BE2C (cell line): Measurements from ENCODE around the gene AFG1L.
"Not testable (repeated sequence)": the region's sequence is repeated elsewhere in the genome, so short reads cannot be mapped to it uniquely, and the experiment has no call there.

ENCODE experiments used
- DNase-seq: peaks from one replicate; pipeline ENCODE4 v3.0.0-alpha.2; 2020
- H3K27me3 ChIP-seq: fragments of 250-450 bp; sonication (Bioruptor Pico); 2 replicates; pipeline ENCODE4 v1.5.1; 2020; ENCODE audit warnings: mild to moderate bottlenecking
- H3K36me3 ChIP-seq: fragments of 250-450 bp; sonication (Bioruptor Pico); 2 replicates; pipeline ENCODE4 v1.5.1; 2020; ENCODE audit warnings: mild to moderate bottlenecking
- H3K4me1 ChIP-seq: fragments of 250-450 bp; sonication (Bioruptor Pico); 2 replicates; pipeline ENCODE4 v1.5.1; 2020
- H3K4me3 ChIP-seq: 2 replicates; pipeline ENCODE4 v1.5.1; 2011; ENCODE audit warnings: low read depth, low read length
- H3K9me3 ChIP-seq: fragments of 250-450 bp; sonication (Bioruptor Pico); 2 replicates; pipeline ENCODE4 v1.5.1; 2020
- CTCF ChIP-seq: IDR thresholded peaks from 2 replicates; pipeline ENCODE4 v1.5.1; 2012; ENCODE audit warnings: mild to moderate bottlenecking, low read depth, low read length

The AFG1L gene

GRCh38 chr6:108446629-108447150 is 151.8 kb downstream of the AFG1L start:
- Histone ChIP-seq H3K4me3 (no peak overlapping the region), H3K4me1 (no peaks in the 10 kb centered on the region), H3K36me3 (no peaks in the 10 kb centered on the region), H3K27me3 (no peaks in the 10 kb centered on the region), H3K9me3 (no peaks in the 10 kb centered on the region)
- TF ChIP-seq CTCF = no peak
- DNase-seq = no peak

DNA sequence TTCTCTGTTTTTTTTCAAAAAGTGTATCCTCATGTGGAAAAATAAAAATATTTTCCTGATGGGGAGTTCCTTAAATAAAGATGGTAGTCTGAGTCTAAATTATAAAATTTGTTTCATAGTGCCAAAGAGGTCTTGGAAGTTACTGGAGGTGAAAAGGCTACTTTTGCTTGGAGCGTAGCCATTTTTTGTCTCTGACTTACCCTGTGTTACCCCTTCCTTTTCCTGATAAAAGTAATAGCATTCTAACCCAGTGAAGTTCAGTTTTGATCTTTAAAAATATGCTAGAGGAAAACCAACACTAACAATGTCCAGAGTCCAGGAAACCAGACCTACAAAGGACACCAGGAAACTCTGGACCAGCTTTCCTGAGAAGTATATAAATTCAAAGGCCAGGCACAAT is 153.6 kb downstream of the AFG1L start:
- Histone ChIP-seq H3K36me3 (no peaks in the 10 kb centered on the region), H3K4me1 (no peaks in the 10 kb centered on the region), H3K4me3 (no peak overlapping the region), H3K27me3 (no peaks in the 10 kb centered on the region), H3K9me3 (no peaks in the 10 kb centered on the region)
- no peak for DNase-seq
- no peak for TF ChIP-seq CTCF

GRCh38 chr6:108449717-108450116 is 154.9 kb downstream of the AFG1L start:
- not testable (repeated sequence) for H3K4me3 ChIP-seq, H3K4me1 ChIP-seq, H3K36me3 ChIP-seq, DNase-seq, H3K27me3 ChIP-seq, H3K9me3 ChIP-seq

- no peak for TF ChIP-seq CTCF
- no peak for DNase-seq
- Histone ChIP-seq H3K4me3 (no peak overlapping the region), H3K4me1 (no peaks in the 10 kb centered on the region), H3K27me3 (no peaks in the 10 kb centered on the region), H3K36me3 (no peaks in the 10 kb centered on the region), H3K9me3 (no peaks in the 10 kb centered on the region)
These were observed 157.0 kb downstream of the AFG1L start for GRCh38 chr6:108451816-108452215.

- Histone ChIP-seq H3K27me3 (no peaks in the 10 kb centered on the region), H3K36me3 (no peaks in the 10 kb centered on the region), H3K4me1 (no peaks in the 10 kb centered on the region), H3K4me3 (no peak overlapping the region), H3K9me3 (no peaks in the 10 kb centered on the region)
- TF ChIP-seq CTCF = no peak
- DNase-seq = no peak
These were observed 157.9 kb downstream of the AFG1L start for GRCh38 chr6:108452711-108453195.

GRCh38 chr6:108453601-108454185 is 158.8 kb downstream of the AFG1L start:
- no peak for TF ChIP-seq CTCF
- no peak for DNase-seq
- Histone ChIP-seq H3K9me3 (no peaks in the 10 kb centered on the region), H3K36me3 (no peaks in the 10 kb centered on the region), H3K4me3 (no peak overlapping the region), H3K27me3 (no peaks in the 10 kb centered on the region), H3K4me1 (no peaks in the 10 kb centered on the region)
